GM23338 (cell line): ENCODE measurements around the gene ANO4. TPM values are rescaled to one million over a fixed set of nuclear protein-coding genes. Genes with fewer than 3 reads are reported as not detected.

Source experiments
- ATAC-seq: fragments of 200-7000 bp; cut with Tn5 transposase; 3 replicates; pipeline ENCODE4 v1.9.1; 2020
- DNase-seq: peaks from one replicate; pipeline ENCODE4 v3.0.0-alpha.2; 2015; ENCODE audit warnings: low spot score
- H2AFZ ChIP-seq: fragments of 200-600 bp; sonication (generic); 2 replicates; pipeline ENCODE4 v1.8.0; 2016; ENCODE audit warnings: antibody characterized with exemption, mild to moderate bottlenecking, moderate library complexity
- H3F3A ChIP-seq: fragments of 200-600 bp; sonication (generic); replicated peaks from 2 replicates; pipeline ENCODE4 v1.8.0; 2017; ENCODE audit warnings: antibody characterized with exemption, mixed run types, low read depth
- H3K27ac ChIP-seq: fragments of 200-600 bp; sonication (generic); 2 replicates; pipeline ENCODE4 v1.6.1; 2016; ENCODE audit warnings: low read depth
- H3K27me3 ChIP-seq: fragments of 200-600 bp; sonication (generic); 2 replicates; pipeline ENCODE4 v1.8.0; 2016; ENCODE audit warnings: mild to moderate bottlenecking, mixed run types, moderate library complexity; ENCODE audit not compliant: insufficient read depth
- H3K36me3 ChIP-seq: fragments of 200-600 bp; sonication (generic); 2 replicates; pipeline ENCODE4 v1.8.0; 2016; ENCODE audit warnings: mild to moderate bottlenecking; ENCODE audit not compliant: insufficient read depth
- H3K4me1 ChIP-seq: fragments of 200-600 bp; sonication (generic); 2 replicates; pipeline ENCODE4 v1.8.0; 2016; ENCODE audit warnings: mild to moderate bottlenecking, moderate library complexity; ENCODE audit not compliant: insufficient read depth
- H3K4me2 ChIP-seq: fragments of 200-600 bp; sonication (generic); 2 replicates; pipeline ENCODE4 v1.7.1; 2017; ENCODE audit warnings: mixed run types
- H3K4me3 ChIP-seq: fragments of 200-600 bp; sonication (generic); 2 replicates; pipeline ENCODE4 v1.6.1; 2016; ENCODE audit warnings: mixed run types
- H3K79me2 ChIP-seq: fragments of 200-600 bp; sonication (generic); replicated peaks from 2 replicates; pipeline ENCODE4 v1.8.0; 2017; ENCODE audit warnings: mild to moderate bottlenecking; ENCODE audit not compliant: insufficient read depth
- H3K9me2 ChIP-seq: fragments of 200-600 bp; sonication (generic); 2 replicates; pipeline ENCODE4 v1.8.0; 2017; ENCODE audit not compliant: insufficient read depth
- H4K20me1 ChIP-seq: fragments of 200-600 bp; sonication (generic); replicated peaks from 2 replicates; pipeline ENCODE4 v1.8.0; 2017; ENCODE audit warnings: mild to moderate bottlenecking; ENCODE audit not compliant: insufficient read depth
- H3K27ac Mint-ChIP-seq: 2 replicates; pipeline ENCODE4 v1.8.0; 2020; ENCODE audit warnings: inconsistent platforms, mild to moderate bottlenecking, moderate library complexity, mixed read lengths
- H3K27me3 Mint-ChIP-seq: 3 replicates; pipeline ENCODE4 v1.8.0; 2022; ENCODE audit warnings: low read depth, mild to moderate bottlenecking, moderate library complexity, mixed read lengths, inconsistent platforms; ENCODE audit not compliant: insufficient read depth, poor library complexity
- H3K36me3 Mint-ChIP-seq: 3 replicates; pipeline ENCODE4 v1.8.0; 2021; ENCODE audit warnings: low read depth, mild to moderate bottlenecking, inconsistent platforms, moderate library complexity, mixed read lengths
- H3K4me1 Mint-ChIP-seq: 3 replicates; pipeline ENCODE4 v1.8.0; 2020; ENCODE audit warnings: mild to moderate bottlenecking, inconsistent platforms, mixed read lengths
- H3K4me3 Mint-ChIP-seq: 3 replicates; pipeline ENCODE4 v1.8.0; 2021; ENCODE audit warnings: moderate library complexity, mild to moderate bottlenecking, inconsistent platforms, mixed read lengths
- H3K9me3 Mint-ChIP-seq: 3 replicates; pipeline ENCODE4 v1.8.0; 2020; ENCODE audit warnings: moderate library complexity, mild to moderate bottlenecking, inconsistent platforms, mixed read lengths
- CREB1 ChIP-seq: fragments of 250-450 bp; sonication (Bioruptor Pico); IDR thresholded peaks from 2 replicates; pipeline ENCODE4 v1.5.0; 2020; ENCODE audit warnings: low read depth, mild to moderate bottlenecking, moderate library complexity
- EZH2phosphoT487 ChIP-seq: fragments of 200-600 bp; sonication (generic); IDR thresholded peaks from one replicate; pipeline ENCODE4 v1.8.1; 2018; ENCODE audit warnings: antibody characterized with exemption; ENCODE audit not compliant: unreplicated experiment
- NANOG ChIP-seq: IDR thresholded peaks from 2 replicates; pipeline ENCODE4 v1.6.1; 2016; ENCODE audit warnings: antibody characterized with exemption, borderline replicate concordance
- POLR2AphosphoS5 ChIP-seq: IDR thresholded peaks from 2 replicates; pipeline ENCODE4 v1.6.1; 2016; ENCODE audit warnings: antibody characterized with exemption, low read depth
- STAT1 ChIP-seq: IDR thresholded peaks from one replicate; pipeline ENCODE4 v1.6.1; 2016; ENCODE audit warnings: antibody characterized with exemption; ENCODE audit not compliant: unreplicated experiment
- ZNF114 ChIP-seq: fragments of 250-450 bp; sonication (Bioruptor Pico); IDR thresholded peaks from 2 replicates; pipeline ENCODE4 v1.5.0; 2020; ENCODE audit warnings: mild to moderate bottlenecking, moderate library complexity
- polyA plus RNA-seq: library from polyadenylated mRNA; unstranded; fragments of >200 nt; fragmentation: Nextera tagmentation; extraction: Ambion mirVana; gene quantifications from 2 replicates; pipeline ENCODE4 v1.2.1, GENCODE V29; 2016
- total RNA-seq: library from RNA; depleted of rRNA; stranded (reverse); fragments of >200 nt; shearing (Covaris generic); gene quantifications from 2 replicates; pipeline ENCODE4 v1.2.3, GENCODE V29; 2014
- TF ChIP-seq, protein P1 (sequence below): IDR thresholded peaks from one replicate; pipeline ENCODE4 v1.6.1; 2018; ENCODE audit warnings: antibody characterized with exemption; ENCODE audit not compliant: unreplicated experiment
- TF ChIP-seq, protein P2 (sequence below): IDR thresholded peaks from 2 replicates; pipeline ENCODE4 v1.6.1; 2016; ENCODE audit warnings: antibody characterized with exemption
- TF ChIP-seq, protein P3 (sequence below), 2 experiments: fragments of 200-600 bp in 1 of 2; sonication (generic) in 1 of 2; conservative IDR thresholded peaks; 2 replicates each; pipeline versions ENCODE4 v1.5.1 to v1.6.1; 2016 to 2017; ENCODE audit warnings: antibody characterized with exemption in 2 of 2, low read depth in 2 of 2, mild to moderate bottlenecking in 2 of 2, moderate library complexity in 1 of 2

Gene ANO4
- total and polyA plus RNA-seq, 2 experiments from 2014 or later = 1.7 to 8.7 TPM

DNA sequence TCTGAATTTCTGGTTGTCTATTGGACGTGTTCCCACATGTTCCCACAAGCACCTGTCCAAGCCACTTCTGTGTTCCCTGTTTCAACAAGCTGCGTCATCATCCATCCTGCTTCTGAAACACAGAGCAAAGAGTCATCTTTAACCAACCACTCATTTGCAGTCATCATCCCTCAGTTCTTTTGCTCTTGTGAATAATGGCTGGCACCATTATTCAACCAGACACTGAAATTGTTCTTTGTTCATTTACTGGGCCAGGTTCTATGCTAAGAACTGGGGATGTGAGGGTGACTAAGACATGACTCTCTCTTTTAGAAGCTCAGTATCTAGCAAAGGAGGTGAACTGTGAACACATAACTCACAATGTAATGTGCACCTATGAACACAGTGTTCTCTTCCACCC is 40.7 kb upstream of the ANO4 start (continued):
- TF ChIP-seq, protein P1, sequence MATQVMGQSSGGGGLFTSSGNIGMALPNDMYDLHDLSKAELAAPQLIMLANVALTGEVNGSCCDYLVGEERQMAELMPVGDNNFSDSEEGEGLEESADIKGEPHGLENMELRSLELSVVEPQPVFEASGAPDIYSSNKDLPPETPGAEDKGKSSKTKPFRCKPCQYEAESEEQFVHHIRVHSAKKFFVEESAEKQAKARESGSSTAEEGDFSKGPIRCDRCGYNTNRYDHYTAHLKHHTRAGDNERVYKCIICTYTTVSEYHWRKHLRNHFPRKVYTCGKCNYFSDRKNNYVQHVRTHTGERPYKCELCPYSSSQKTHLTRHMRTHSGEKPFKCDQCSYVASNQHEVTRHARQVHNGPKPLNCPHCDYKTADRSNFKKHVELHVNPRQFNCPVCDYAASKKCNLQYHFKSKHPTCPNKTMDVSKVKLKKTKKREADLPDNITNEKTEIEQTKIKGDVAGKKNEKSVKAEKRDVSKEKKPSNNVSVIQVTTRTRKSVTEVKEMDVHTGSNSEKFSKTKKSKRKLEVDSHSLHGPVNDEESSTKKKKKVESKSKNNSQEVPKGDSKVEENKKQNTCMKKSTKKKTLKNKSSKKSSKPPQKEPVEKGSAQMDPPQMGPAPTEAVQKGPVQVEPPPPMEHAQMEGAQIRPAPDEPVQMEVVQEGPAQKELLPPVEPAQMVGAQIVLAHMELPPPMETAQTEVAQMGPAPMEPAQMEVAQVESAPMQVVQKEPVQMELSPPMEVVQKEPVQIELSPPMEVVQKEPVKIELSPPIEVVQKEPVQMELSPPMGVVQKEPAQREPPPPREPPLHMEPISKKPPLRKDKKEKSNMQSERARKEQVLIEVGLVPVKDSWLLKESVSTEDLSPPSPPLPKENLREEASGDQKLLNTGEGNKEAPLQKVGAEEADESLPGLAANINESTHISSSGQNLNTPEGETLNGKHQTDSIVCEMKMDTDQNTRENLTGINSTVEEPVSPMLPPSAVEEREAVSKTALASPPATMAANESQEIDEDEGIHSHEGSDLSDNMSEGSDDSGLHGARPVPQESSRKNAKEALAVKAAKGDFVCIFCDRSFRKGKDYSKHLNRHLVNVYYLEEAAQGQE = no peak
- TF ChIP-seq CREB1 = no peak
- TF ChIP-seq ZNF114 (CRISPR knock-in tag) = no peak
- TF ChIP-seq NANOG = no peak
- TF ChIP-seq STAT1 = no peak

DNA sequence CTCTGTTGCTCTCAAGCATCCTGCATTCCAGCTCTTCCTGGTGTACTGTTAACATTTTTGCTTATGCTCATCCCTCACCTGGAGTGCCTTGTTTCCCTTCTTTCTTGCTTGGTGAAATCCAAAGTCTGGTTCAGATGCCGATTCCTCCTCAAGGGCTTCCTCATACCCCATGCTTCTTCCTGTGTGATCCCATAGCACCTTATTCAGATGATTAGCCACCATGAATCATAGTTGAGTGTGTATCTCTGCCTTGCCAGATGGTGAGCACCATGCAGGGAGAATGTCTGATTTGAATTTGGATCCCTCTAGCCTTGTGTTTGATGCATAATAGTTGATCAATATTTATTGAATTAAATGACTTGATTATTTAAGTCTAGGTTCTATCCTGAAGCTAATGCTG is 39.4 kb upstream of the ANO4 start:
- no peaks in the 10 kb centered on the region for H3K4me1 Mint-ChIP-seq

More for the DNA sequence above, 39.4 kb upstream of the ANO4 start:
- DNase-seq (no peak), ATAC-seq (no peak)
- Histone ChIP-seq H3K4me1 (no peaks in the 10 kb centered on the region), H3K4me3 (no peak overlapping the region), H3K79me2 (no peaks in the 10 kb centered on the region), H2AFZ (no peak overlapping the region), H3K4me2 (no peak overlapping the region), H3K9me2 (peaks cover 5% of the 10 kb centered on the region), H3K27ac (no peak overlapping the region), H4K20me1 (no peaks in the 10 kb centered on the region), H3F3A (no peaks in the 10 kb centered on the region), H3K36me3 (no peaks in the 10 kb centered on the region), H3K27me3 (no peaks in the 10 kb centered on the region)
- Mint-ChIP-seq H3K27ac (no peak overlapping the region), H3K27me3 (no peaks in the 10 kb centered on the region), H3K4me3 (no peak overlapping the region), H3K36me3 (no peaks in the 10 kb centered on the region), H3K9me3 (peaks cover 3% of the 10 kb centered on the region; the same call in 1 of the 3 replicates)
- no peak for TF ChIP-seq POLR2AphosphoS5
- TF ChIP-seq, protein P2, sequence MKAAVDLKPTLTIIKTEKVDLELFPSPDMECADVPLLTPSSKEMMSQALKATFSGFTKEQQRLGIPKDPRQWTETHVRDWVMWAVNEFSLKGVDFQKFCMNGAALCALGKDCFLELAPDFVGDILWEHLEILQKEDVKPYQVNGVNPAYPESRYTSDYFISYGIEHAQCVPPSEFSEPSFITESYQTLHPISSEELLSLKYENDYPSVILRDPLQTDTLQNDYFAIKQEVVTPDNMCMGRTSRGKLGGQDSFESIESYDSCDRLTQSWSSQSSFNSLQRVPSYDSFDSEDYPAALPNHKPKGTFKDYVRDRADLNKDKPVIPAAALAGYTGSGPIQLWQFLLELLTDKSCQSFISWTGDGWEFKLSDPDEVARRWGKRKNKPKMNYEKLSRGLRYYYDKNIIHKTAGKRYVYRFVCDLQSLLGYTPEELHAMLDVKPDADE = no peak
- TF ChIP-seq, protein P3, sequence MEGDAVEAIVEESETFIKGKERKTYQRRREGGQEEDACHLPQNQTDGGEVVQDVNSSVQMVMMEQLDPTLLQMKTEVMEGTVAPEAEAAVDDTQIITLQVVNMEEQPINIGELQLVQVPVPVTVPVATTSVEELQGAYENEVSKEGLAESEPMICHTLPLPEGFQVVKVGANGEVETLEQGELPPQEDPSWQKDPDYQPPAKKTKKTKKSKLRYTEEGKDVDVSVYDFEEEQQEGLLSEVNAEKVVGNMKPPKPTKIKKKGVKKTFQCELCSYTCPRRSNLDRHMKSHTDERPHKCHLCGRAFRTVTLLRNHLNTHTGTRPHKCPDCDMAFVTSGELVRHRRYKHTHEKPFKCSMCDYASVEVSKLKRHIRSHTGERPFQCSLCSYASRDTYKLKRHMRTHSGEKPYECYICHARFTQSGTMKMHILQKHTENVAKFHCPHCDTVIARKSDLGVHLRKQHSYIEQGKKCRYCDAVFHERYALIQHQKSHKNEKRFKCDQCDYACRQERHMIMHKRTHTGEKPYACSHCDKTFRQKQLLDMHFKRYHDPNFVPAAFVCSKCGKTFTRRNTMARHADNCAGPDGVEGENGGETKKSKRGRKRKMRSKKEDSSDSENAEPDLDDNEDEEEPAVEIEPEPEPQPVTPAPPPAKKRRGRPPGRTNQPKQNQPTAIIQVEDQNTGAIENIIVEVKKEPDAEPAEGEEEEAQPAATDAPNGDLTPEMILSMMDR (conservative IDR thresholded peaks at IDR 0.05; ENCODE audit: low read depth in 2 of 2) = no peak
- no peak for TF ChIP-seq EZH2phosphoT487
